ENCODE measurements around the gene SLC47A2.

DNA sequence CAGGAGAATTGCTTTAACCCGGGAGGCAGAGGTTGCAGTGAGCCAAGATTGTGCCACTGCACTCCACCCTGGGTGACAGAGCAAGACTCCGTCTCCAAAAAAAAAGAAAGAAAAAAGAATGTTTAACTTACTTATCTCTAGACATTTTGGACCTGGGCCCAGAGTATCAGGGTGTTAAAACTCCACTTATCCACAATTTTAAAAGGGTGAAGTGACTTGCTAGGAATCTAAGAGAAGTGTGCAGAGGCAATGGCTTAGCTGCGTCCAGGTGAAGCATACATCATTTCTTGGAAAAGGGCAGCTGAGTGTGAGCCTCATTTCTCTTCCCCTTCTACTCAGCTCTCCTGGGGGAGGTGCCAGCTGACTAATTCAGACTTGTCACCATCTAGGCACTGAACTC lies 42.8 kb downstream of the SLC47A2 start:
- TF ChIP-seq CTCF (IDR thresholded peaks at IDR 0.05) (no peak), POLR2A (IDR thresholded peaks at IDR 0.05) (no peak)

All from stomach (tissue), 4 donors.